ENCODE measurements around the gene ZFAND2B.

The ZFAND2B gene

DNA sequence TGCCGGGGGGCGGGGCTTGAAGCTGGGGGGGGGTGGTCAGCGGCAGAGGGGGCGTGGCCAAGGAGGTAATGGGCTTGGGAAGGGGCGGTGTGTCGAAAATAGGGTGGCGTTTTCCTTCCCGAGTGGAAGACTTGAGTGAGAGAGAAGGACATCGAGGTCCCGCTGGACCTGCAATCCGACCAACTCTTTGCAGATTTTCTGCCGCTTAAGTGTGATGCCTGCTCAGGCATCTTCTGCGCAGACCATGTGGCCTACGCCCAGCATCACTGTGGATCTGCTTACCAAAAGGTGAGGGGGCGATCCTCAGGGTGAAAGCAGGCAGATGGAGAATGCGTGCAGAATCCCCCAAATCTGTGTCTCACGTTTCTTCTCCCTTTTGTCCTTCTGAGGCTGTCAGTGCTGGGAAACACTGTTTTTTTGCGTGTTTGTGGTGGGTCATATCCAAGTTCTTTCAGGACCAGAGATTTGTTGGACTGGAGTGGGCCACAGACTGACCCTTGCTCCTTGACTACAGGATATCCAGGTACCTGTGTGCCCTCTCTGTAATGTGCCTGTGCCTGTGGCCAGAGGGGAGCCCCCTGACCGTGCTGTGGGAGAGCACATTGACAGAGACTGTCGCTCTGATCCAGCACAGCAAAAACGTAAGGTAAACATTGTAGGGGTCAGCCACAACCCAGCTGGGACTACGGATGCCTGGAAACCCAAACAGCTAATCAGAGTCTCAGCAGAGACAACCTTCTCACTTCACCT is 727 bp downstream of the ZFAND2B start:
- Mint-ChIP-seq H3K27me3 (ENCODE audit: low read depth) (no peaks in the 10 kb centered on the region), H3K9me3 (peaks cover 4% of the 10 kb centered on the region), H3K27ac (peak overlapping the region; percentile 67), H3K36me3 (ENCODE audit: low read depth) (peaks cover 17% of the 10 kb centered on the region), H3K4me3 (peak overlapping the region; percentile 86), H3K4me1 (ENCODE audit: low read depth) (peaks cover 38% of the 10 kb centered on the region)

- Mint-ChIP-seq H3K27me3 (ENCODE audit: low read depth) (no peaks in the 10 kb centered on the region), H3K36me3 (ENCODE audit: low read depth) (peaks cover 17% of the 10 kb centered on the region), H3K4me3 (peak overlapping the region; percentile 86), H3K27ac (peak overlapping the region; percentile 73), H3K4me1 (ENCODE audit: low read depth) (peaks cover 38% of the 10 kb centered on the region), H3K9me3 (peaks cover 4% of the 10 kb centered on the region)
These were observed 1.5 kb downstream of the ZFAND2B start for GRCh38 chr2:219207884-219208740.

DNA sequence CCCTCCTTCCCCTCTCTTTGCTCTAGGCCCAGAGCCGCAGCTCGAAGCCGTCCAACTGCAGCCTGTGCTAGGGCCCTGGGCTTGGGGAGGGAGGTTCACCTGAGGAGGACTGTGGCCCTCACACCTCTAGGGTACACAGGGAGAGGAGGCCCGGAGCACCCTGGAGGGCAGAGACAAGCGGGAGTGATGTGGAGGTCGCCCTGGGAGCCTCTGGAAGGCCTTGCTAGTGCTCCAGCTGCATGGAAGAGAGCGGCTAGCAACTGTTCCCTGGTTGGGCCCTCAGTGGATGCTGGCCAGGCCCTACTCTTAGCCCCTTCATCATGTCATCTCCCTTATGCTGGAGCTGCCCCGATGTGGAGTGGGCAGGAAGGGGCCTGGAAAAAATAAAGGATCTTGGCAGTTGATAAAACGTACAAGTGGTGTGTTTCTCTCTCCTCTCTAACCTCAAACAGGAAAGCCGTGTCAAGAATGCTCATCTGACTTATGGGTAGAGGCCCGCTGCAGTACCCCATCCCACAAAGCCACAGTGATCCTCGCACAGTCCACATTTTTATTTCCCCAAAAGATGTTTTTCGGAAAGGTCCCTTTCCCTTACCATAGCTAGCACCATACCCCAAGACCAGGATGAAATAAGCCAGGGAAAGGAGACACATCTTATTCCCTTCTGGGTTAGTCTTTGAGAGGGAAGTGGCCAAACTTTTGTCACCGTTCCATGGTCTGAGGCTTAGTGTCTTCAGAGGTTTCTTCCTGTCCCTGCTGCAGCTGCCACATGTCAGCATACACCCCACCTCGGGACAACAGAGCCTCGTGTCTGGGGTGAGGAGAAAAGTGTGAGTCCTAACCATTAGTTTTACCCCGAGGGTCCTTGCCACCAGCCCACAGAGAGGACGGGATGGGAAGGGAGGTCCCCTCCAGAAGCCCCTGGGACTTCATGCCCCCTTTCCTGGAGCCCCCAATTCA is 2.9 kb downstream of the ZFAND2B start:
- peak overlapping the region; percentile 88 for H3K27ac Mint-ChIP-seq
- H3K9me3 Mint-ChIP-seq = peaks cover 1% of the 10 kb centered on the region
- H3K27me3 Mint-ChIP-seq (ENCODE audit: low read depth) = no peaks in the 10 kb centered on the region
- peaks cover 27% of the 10 kb centered on the region for H3K36me3 Mint-ChIP-seq (ENCODE audit: low read depth)
- no peak overlapping the region for H3K4me3 Mint-ChIP-seq
- peaks cover 41% of the 10 kb centered on the region for H3K4me1 Mint-ChIP-seq (ENCODE audit: low read depth)

GRCh38 chr2:219210196-219210885 is 3.8 kb downstream of the ZFAND2B start:
- H3K4me1 Mint-ChIP-seq (ENCODE audit: low read depth) = peaks cover 43% of the 10 kb centered on the region
- no peaks in the 10 kb centered on the region for H3K9me3 Mint-ChIP-seq
- H3K27me3 Mint-ChIP-seq (ENCODE audit: low read depth) = no peaks in the 10 kb centered on the region
- no peak overlapping the region for H3K4me3 Mint-ChIP-seq
- H3K27ac Mint-ChIP-seq = peak overlapping the region; percentile 88
- peaks cover 31% of the 10 kb centered on the region for H3K36me3 Mint-ChIP-seq (ENCODE audit: low read depth)

- peaks cover 31% of the 10 kb centered on the region for H3K36me3 Mint-ChIP-seq (ENCODE audit: low read depth)
These were observed 4.3 kb downstream of the ZFAND2B start for GRCh38 chr2:219210886-219211362.

DNA sequence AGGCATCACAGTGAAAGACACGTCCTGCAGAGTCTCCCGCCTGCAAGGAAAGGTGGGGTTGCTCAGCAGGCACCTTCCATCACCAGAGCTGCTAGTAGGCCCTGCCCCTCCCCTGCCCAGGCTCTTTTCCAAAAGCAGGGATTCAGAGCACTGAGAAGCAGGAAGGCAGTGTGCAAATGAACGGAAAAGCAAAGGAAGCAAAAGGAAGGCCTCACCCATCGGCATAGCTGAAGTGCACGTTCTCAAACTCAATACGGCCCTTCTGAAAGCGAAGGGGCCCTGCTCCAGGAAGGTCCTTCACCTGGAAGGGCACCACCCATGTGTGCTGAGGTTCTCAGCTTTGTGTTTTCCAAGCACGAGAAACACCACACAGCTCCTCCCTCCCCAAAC is 6.4 kb downstream of the ZFAND2B start:
- Mint-ChIP-seq H3K27ac (no peak overlapping the region), H3K4me1 (ENCODE audit: low read depth) (peaks cover 48% of the 10 kb centered on the region), H3K9me3 (no peaks in the 10 kb centered on the region), H3K4me3 (no peak overlapping the region), H3K36me3 (ENCODE audit: low read depth) (peaks cover 31% of the 10 kb centered on the region), H3K27me3 (ENCODE audit: low read depth) (no peaks in the 10 kb centered on the region)

More at GRCh38 chr2:219210886-219211362, 4.3 kb downstream of the ZFAND2B start:
- H3K9me3 Mint-ChIP-seq = no peaks in the 10 kb centered on the region
- peaks cover 43% of the 10 kb centered on the region for H3K4me1 Mint-ChIP-seq (ENCODE audit: low read depth)
- H3K4me3 Mint-ChIP-seq = no peak overlapping the region
- H3K27me3 Mint-ChIP-seq (ENCODE audit: low read depth) = no peaks in the 10 kb centered on the region
- peak overlapping the region; percentile 87 for H3K27ac Mint-ChIP-seq

- Mint-ChIP-seq H3K9me3 (no peaks in the 10 kb centered on the region), H3K36me3 (ENCODE audit: low read depth) (peaks cover 25% of the 10 kb centered on the region), H3K4me3 (no peak overlapping the region), H3K27me3 (ENCODE audit: low read depth) (no peaks in the 10 kb centered on the region), H3K4me1 (ENCODE audit: low read depth) (peaks cover 43% of the 10 kb centered on the region), H3K27ac (no peak overlapping the region)
These were observed 7.0 kb downstream of the ZFAND2B start for GRCh38 chr2:219213486-219214071.

DNA sequence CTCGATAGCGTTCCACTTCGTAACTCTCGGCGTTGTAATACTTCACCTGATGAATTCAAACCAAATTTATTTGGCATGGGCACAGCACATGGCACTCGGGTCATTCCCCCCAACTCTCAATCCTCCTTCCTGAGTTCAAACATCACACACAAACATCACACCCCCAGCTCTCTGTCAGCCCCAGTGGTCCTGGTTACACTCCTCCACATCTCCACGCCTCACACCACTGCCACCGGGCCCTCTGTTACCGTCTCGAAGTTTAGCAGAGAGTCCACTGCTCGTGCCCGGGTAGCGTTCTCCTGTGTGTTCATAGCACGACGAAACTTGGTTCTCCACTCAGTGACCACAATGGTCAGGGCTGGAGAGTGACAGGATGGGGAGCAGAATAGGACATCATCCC is 7.6 kb downstream of the ZFAND2B start:
- Mint-ChIP-seq H3K27ac (no peak overlapping the region), H3K27me3 (ENCODE audit: low read depth) (no peaks in the 10 kb centered on the region), H3K9me3 (no peaks in the 10 kb centered on the region), H3K4me1 (ENCODE audit: low read depth) (peaks cover 37% of the 10 kb centered on the region), H3K4me3 (no peak overlapping the region), H3K36me3 (ENCODE audit: low read depth) (peaks cover 23% of the 10 kb centered on the region)

DNA sequence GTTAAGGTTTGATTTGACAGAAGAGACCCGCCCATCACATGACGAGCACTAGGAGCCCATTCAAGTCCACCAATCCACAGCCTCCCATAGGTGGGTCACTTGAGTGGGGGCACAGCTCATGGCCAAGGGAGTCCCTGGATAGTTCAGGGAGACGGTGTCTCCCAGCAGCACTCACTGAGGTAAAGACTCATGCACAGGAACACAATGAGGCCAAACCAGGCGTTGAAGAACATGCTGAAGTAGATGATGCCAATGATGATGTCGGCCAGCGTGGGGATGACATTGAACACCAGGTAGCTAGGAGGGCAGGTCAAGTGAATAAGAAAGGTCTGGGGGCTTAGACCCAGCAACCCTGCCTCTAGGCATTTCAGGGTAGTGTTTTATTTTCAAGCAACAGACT is 8.2 kb downstream of the ZFAND2B start:
- no peaks in the 10 kb centered on the region for H3K27me3 Mint-ChIP-seq (ENCODE audit: low read depth)
- no peak overlapping the region for H3K4me3 Mint-ChIP-seq
- no peaks in the 10 kb centered on the region for H3K9me3 Mint-ChIP-seq
- no peak overlapping the region for H3K27ac Mint-ChIP-seq
- peaks cover 22% of the 10 kb centered on the region for H3K36me3 Mint-ChIP-seq (ENCODE audit: low read depth)
- H3K4me1 Mint-ChIP-seq (ENCODE audit: low read depth) = peaks cover 34% of the 10 kb centered on the region

DNA sequence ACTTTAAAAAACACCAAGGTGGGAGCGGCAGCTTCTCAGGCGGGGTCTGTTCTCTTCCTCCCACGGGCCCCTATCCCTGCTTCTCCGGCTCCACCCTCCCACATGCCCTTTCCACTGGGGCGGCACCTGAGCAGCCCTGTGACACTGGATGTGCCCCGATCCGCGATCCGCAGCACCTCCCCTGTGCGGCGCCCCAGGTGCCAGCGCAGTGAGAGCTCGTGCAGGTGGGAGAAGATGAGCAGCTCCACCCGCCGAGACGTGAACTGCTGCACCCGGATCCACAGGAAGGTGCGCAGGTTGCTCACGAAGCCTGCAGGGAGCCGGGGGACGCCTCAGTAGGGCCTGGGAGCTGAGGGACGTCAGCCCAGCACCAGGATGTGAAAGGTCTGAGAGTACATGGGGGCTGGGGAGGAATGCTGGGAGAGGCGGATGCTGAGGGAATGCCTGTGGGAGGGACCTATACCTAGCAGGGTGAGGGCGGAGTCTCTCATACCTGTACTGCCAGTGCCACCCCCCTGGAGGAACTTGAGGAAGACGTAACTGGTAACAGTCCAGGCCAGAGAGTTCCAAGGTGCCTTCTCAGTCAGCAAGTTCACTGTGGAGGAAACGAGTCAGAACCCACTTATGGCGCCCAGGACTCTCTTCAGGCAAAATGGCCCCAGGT is 9.4 kb downstream of the ZFAND2B start:
- Mint-ChIP-seq H3K4me1 (ENCODE audit: low read depth) (peaks cover 25% of the 10 kb centered on the region), H3K27ac (no peak overlapping the region), H3K36me3 (ENCODE audit: low read depth) (peaks cover 22% of the 10 kb centered on the region), H3K4me3 (no peak overlapping the region), H3K9me3 (no peaks in the 10 kb centered on the region), H3K27me3 (ENCODE audit: low read depth) (no peaks in the 10 kb centered on the region)

- Mint-ChIP-seq H3K4me1 (ENCODE audit: low read depth) (peaks cover 24% of the 10 kb centered on the region), H3K27me3 (ENCODE audit: low read depth) (no peaks in the 10 kb centered on the region), H3K27ac (peak overlapping the region; percentile 76), H3K4me3 (peak overlapping the region; percentile 30), H3K9me3 (no peaks in the 10 kb centered on the region), H3K36me3 (ENCODE audit: low read depth) (peaks cover 24% of the 10 kb centered on the region)
These were observed 9.9 kb downstream of the ZFAND2B start for GRCh38 chr2:219216535-219216915.

GRCh38 chr2:219218217-219218731 is 11.7 kb downstream of the ZFAND2B start:
- Mint-ChIP-seq H3K27me3 (ENCODE audit: low read depth) (no peaks in the 10 kb centered on the region), H3K36me3 (ENCODE audit: low read depth) (peaks cover 28% of the 10 kb centered on the region), H3K4me3 (peak overlapping the region; percentile 81)

More at GRCh38 chr2:219218217-219218731, 11.7 kb downstream of the ZFAND2B start:
- Mint-ChIP-seq H3K9me3 (no peaks in the 10 kb centered on the region), H3K4me1 (ENCODE audit: low read depth) (peaks cover 22% of the 10 kb centered on the region), H3K27ac (peak overlapping the region; percentile 85)

All from T-helper 1 cell treated with Interleukin-12 subunit alpha and Interleukin-12 subunit beta and Interleukin-4 antibody, amounts not matched to agents 30 μg/mL and 1 μg/mL, for 36 hours (primary cell).